GM15510 (cell line): ENCODE results near the gene NKX1-1.

ENCODE experiments used
- POLR2A ChIP-seq: IDR thresholded peaks from 3 replicates; pipeline ENCODE4 v1.6.1; 2011; ENCODE audit warnings: borderline replicate concordance; ENCODE audit not compliant: insufficient read length; ENCODE audit errors: extremely low read depth

NKX1-1 gene

GRCh38 chr4:1400831-1401408, 5.3 kb downstream of the NKX1-1 start:
- TF ChIP-seq POLR2A, result no peak

- no peak for TF ChIP-seq POLR2A
Measured at GRCh38 chr4:1400191-1400805, 5.9 kb downstream of the NKX1-1 start.

GRCh38 chr4:1399508-1400190, 6.6 kb downstream of the NKX1-1 start:
- TF ChIP-seq POLR2A, result no peak

- no peak for TF ChIP-seq POLR2A
Measured at GRCh38 chr4:1398681-1399507, 7.3 kb downstream of the NKX1-1 start.

GRCh38 chr4:1396806-1397455, 9.3 kb downstream of the NKX1-1 start:
- no peak for TF ChIP-seq POLR2A

- TF ChIP-seq POLR2A, result no peak
Measured at GRCh38 chr4:1395941-1396805, 10.1 kb downstream of the NKX1-1 start.

GRCh38 chr4:1393866-1394265, 12.4 kb downstream of the NKX1-1 start:
- TF ChIP-seq POLR2A, result no peak

- TF ChIP-seq POLR2A, result no peak
Measured at GRCh38 chr4:1385373-1386340, 20.6 kb downstream of the NKX1-1 start.

GRCh38 chr4:1384675-1385372, 21.4 kb downstream of the NKX1-1 start:
- TF ChIP-seq POLR2A, result no peak

GRCh38 chr4:1383728-1384591, 22.3 kb downstream of the NKX1-1 start:
- TF ChIP-seq POLR2A, result no peak
